Parathyroid adenoma (tissue), 2 donors: ENCODE data around the gene CAMKK1.

Experiments used
- H2AFZ ChIP-seq: fragments of 300-600 bp; sonication (generic); one replicate; pipeline ENCODE4 v1.7.0; 2017; ENCODE audit warnings: antibody characterized with exemption, mild to moderate bottlenecking
- H3K27ac ChIP-seq: fragments of 300-600 bp; sonication (generic); one replicate; pipeline ENCODE4 v1.7.0; 2017
- H3K27me3 ChIP-seq: fragments of 300-600 bp; sonication (generic); one replicate; pipeline ENCODE4 v1.7.0; 2017; ENCODE audit warnings: low read length; ENCODE audit not compliant: control insufficient read depth, insufficient read depth
- H3K36me3 ChIP-seq: fragments of 300-600 bp; sonication (generic); one replicate; pipeline ENCODE4 v1.7.0; 2017; ENCODE audit warnings: low read length; ENCODE audit not compliant: control insufficient read depth, insufficient read depth
- H3K4me1 ChIP-seq: fragments of 300-600 bp; sonication (generic); one replicate; pipeline ENCODE4 v1.7.0; 2017; ENCODE audit warnings: control low read depth
- H3K4me2 ChIP-seq: fragments of 300-600 bp; sonication (generic); one replicate; pipeline ENCODE4 v1.7.0; 2017; ENCODE audit warnings: low read length
- H3K4me3 ChIP-seq: fragments of 300-600 bp; sonication (generic); one replicate; pipeline ENCODE4 v1.7.0; 2017; ENCODE audit warnings: low read depth, low read length
- H3K79me2 ChIP-seq: fragments of 300-600 bp; sonication (generic); one replicate; pipeline ENCODE4 v1.7.0; 2017; ENCODE audit warnings: control low read depth
- H3K9ac ChIP-seq: fragments of 300-600 bp; sonication (generic); one replicate; pipeline ENCODE4 v1.7.0; 2017; ENCODE audit warnings: mild to moderate bottlenecking
- H3K9me3 ChIP-seq: fragments of 300-600 bp; sonication (generic); one replicate; pipeline ENCODE4 v1.7.0; 2017; ENCODE audit warnings: low read length; ENCODE audit not compliant: control insufficient read depth
- CTCF ChIP-seq: fragments of 300-600 bp; sonication (generic); IDR thresholded peaks from one replicate; pipeline ENCODE4 v1.7.0; 2017; ENCODE audit warnings: antibody characterized with exemption, mild to moderate bottlenecking
- donor health status: primary hyperparathyroidism.

CAMKK1 gene

DNA sequence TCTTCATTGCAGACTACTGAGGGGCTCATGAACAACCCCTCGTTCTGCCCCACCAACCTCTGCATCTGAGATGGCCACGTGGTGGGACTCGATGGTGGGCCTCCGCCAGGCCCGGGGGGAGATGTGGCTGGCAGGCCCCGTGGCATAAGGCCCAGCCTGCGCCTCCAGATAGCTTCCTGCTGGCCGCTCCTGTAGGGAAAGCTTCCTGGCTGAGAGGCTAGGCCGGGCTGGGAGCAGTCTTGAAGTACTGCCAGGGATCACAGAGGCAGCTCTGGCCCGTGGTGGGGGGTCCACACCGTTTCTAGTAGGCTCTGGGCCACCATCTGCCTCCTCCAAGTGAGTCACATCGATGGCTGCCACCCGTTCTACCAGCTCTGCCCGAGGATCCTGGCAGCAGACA, 7.6 kb downstream of the CAMKK1 start:
- peaks cover 4% of the 10 kb centered on the region for H3K4me1 ChIP-seq
- no peak overlapping the region for H3K4me2 ChIP-seq
- H3K9me3 ChIP-seq = no peaks in the 10 kb centered on the region
- no peak overlapping the region for H3K27ac ChIP-seq
- no peaks in the 10 kb centered on the region for H3K36me3 ChIP-seq
- H3K4me3 ChIP-seq = no peak overlapping the region
- no peak for TF ChIP-seq CTCF
- no peaks in the 10 kb centered on the region for H3K79me2 ChIP-seq
- H3K27me3 ChIP-seq = no peaks in the 10 kb centered on the region
- H3K9ac ChIP-seq = no peak overlapping the region
- no peak overlapping the region for H2AFZ ChIP-seq

DNA sequence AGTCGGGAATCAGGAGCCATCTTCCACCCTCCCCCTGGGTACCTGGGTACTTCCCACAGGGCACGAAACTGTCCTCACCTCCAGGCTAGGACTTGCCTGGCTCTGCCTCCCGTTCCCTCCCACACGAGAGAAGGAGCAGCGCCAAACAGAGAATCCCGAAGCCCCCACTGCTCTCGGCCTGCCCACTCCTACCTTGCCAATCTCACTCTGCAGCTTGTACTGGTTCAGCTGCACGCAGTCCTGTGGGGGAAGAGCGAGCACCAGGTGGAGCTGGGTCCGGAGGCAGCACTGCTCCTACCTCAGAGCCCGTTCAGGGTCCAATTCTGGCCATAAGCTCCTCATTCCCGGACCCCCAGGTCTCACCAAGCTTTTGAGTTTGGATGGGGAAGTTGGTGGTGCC, 8.7 kb downstream of the CAMKK1 start:
- Histone ChIP-seq H2AFZ (no peak overlapping the region), H3K4me1 (peaks cover 4% of the 10 kb centered on the region), H3K27ac (no peak overlapping the region), H3K4me3 (no peak overlapping the region), H3K36me3 (no peaks in the 10 kb centered on the region), H3K79me2 (no peaks in the 10 kb centered on the region), H3K9me3 (no peaks in the 10 kb centered on the region), H3K4me2 (no peak overlapping the region), H3K9ac (no peak overlapping the region), H3K27me3 (no peaks in the 10 kb centered on the region)
- TF ChIP-seq CTCF = no peak

- H2AFZ ChIP-seq = no peak overlapping the region
- H3K9ac ChIP-seq = no peak overlapping the region
- no peak overlapping the region for H3K27ac ChIP-seq
- H3K4me1 ChIP-seq = no peaks in the 10 kb centered on the region
- H3K27me3 ChIP-seq = no peaks in the 10 kb centered on the region
- H3K4me2 ChIP-seq = no peak overlapping the region
- H3K79me2 ChIP-seq = no peaks in the 10 kb centered on the region
- no peaks in the 10 kb centered on the region for H3K36me3 ChIP-seq
- H3K4me3 ChIP-seq = no peak overlapping the region
- TF ChIP-seq CTCF = no peak
- no peaks in the 10 kb centered on the region for H3K9me3 ChIP-seq
Measured at GRCh38 chr17:3882276-3882675, 10.6 kb downstream of the CAMKK1 start.

DNA sequence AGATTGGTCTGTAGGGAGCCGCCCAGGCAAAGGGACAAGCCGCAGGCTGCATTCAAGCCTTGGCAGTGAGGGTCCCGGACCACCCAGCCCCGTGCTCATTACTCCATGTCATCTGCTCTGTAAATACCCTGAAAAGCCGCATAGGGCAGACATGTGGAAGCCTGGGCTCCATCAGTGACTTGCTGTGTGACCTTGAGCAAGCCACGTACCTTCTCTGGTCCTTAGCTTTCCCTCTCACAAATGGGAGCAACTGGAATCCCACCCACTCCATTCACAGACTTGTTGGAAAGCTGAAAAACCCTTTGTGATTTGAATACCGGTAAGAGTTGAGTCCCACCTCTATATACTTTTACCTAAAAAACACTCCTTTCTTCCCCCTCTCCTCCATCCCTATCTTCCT, 11.9 kb downstream of the CAMKK1 start:
- Histone ChIP-seq H3K4me3 (no peak overlapping the region), H3K9me3 (no peaks in the 10 kb centered on the region), H3K4me2 (no peak overlapping the region), H3K36me3 (no peaks in the 10 kb centered on the region), H3K4me1 (no peaks in the 10 kb centered on the region), H3K27ac (no peak overlapping the region), H3K27me3 (no peaks in the 10 kb centered on the region), H3K79me2 (no peaks in the 10 kb centered on the region), H3K9ac (no peak overlapping the region), H2AFZ (no peak overlapping the region)
- no peak for TF ChIP-seq CTCF

GRCh38 chr17:3879591-3880417, 13.0 kb downstream of the CAMKK1 start:
- Histone ChIP-seq H3K4me3 (no peak overlapping the region), H3K9ac (no peak overlapping the region), H3K36me3 (no peaks in the 10 kb centered on the region), H2AFZ (no peak overlapping the region), H3K9me3 (no peaks in the 10 kb centered on the region), H3K4me1 (no peaks in the 10 kb centered on the region), H3K27ac (no peak overlapping the region), H3K27me3 (no peaks in the 10 kb centered on the region), H3K79me2 (no peaks in the 10 kb centered on the region), H3K4me2 (no peak overlapping the region)
- no peak for TF ChIP-seq CTCF
